H1 (cell line): Measurements from ENCODE around the gene ATMIN. TPM values are rescaled to one million over a fixed set of nuclear protein-coding genes. Genes with fewer than 3 reads are reported as not detected.

Experiments used
- CBX5 ChIP-seq: fragments of 300-800, 300-1000 bp; sonication (generic); IDR thresholded peaks from 2 replicates; pipeline ENCODE4 v1.7.1; 2016; ENCODE audit warnings: antibody characterized with exemption, low read length, low read depth
- CBX8 ChIP-seq: fragments of 300-800, 300-1000 bp; sonication (generic); IDR thresholded peaks from 2 replicates; pipeline ENCODE4 v1.7.1; 2016; ENCODE audit warnings: low read depth, low read length, borderline replicate concordance
- CTBP2 ChIP-seq: IDR thresholded peaks from 2 replicates; pipeline ENCODE4 v1.7.0; 2011; ENCODE audit warnings: borderline replicate concordance, mild to moderate bottlenecking, moderate library complexity, mixed read lengths, low read length; ENCODE audit not compliant: insufficient read depth, insufficient read length
- HDAC2 ChIP-seq, 2 experiments: fragments of 300-600 bp in 1 of 2; sonication (generic) in 1 of 2; IDR thresholded peaks; 2 replicates each; pipeline ENCODE4 v1.6.1; 2011 to 2012; ENCODE audit warnings: low read depth in 2 of 2, low read length in 2 of 2, mild to moderate bottlenecking in 2 of 2, moderate library complexity in 2 of 2, borderline replicate concordance in 1 of 2, inconsistent platforms in 1 of 2
- HDAC6 ChIP-seq: IDR thresholded peaks from one replicate; pipeline ENCODE4 v1.7.1; 2012; ENCODE audit warnings: low read depth, mild to moderate bottlenecking, inconsistent platforms, low read length, moderate library complexity
- JUND ChIP-seq: IDR thresholded peaks from 2 replicates; pipeline ENCODE4 v1.6.1; 2011; ENCODE audit warnings: mild to moderate bottlenecking, improper control_type of control experiment, low read length
- KDM4A ChIP-seq: IDR thresholded peaks from one replicate; pipeline ENCODE4 v1.7.1; 2012; ENCODE audit warnings: low read depth, mild to moderate bottlenecking, moderate library complexity, low read length, inconsistent platforms; ENCODE audit not compliant: severe bottlenecking
- MAFK ChIP-seq: IDR thresholded peaks from 2 replicates; pipeline ENCODE4 v1.6.1; 2012; ENCODE audit warnings: low read depth, mild to moderate bottlenecking, improper control_type of control experiment, low read length
- NRF1 ChIP-seq: IDR thresholded peaks from 2 replicates; pipeline ENCODE4 v1.6.1; 2011; ENCODE audit warnings: mild to moderate bottlenecking, low read depth, low read length, improper control_type of control experiment
- POLR2A ChIP-seq, 2 experiments: IDR thresholded peaks; 1 replicate in 1 of 2; 2 replicates in 1 of 2; pipeline ENCODE4 v1.6.1; 2011; ENCODE audit warnings: low read depth in 2 of 2, low read length in 2 of 2, mild to moderate bottlenecking in 2 of 2; ENCODE audit errors: control extremely low read depth in 1 of 2
- RXRA ChIP-seq: IDR thresholded peaks from 2 replicates; pipeline ENCODE4 v1.6.1; 2011; ENCODE audit warnings: low read depth, mild to moderate bottlenecking, low read length, moderate library complexity; ENCODE audit not compliant: insufficient read depth
- SAP30 ChIP-seq: fragments of 300-600 bp; sonication (generic); IDR thresholded peaks from 2 replicates; pipeline ENCODE4 v1.7.1; 2012; ENCODE audit warnings: low read length, moderate library complexity, mild to moderate bottlenecking, inconsistent platforms; ENCODE audit not compliant: insufficient read depth, insufficient replicate concordance
- SRF ChIP-seq: IDR thresholded peaks from 2 replicates; pipeline ENCODE4 v1.6.1; 2011; ENCODE audit warnings: mild to moderate bottlenecking, low read depth, low read length, moderate library complexity
- TAF1 ChIP-seq: IDR thresholded peaks from 2 replicates; pipeline ENCODE4 v1.6.1; 2011; ENCODE audit warnings: mild to moderate bottlenecking, low read depth, low read length
- TBP ChIP-seq: IDR thresholded peaks from 2 replicates; pipeline ENCODE4 v1.6.1; 2011; ENCODE audit warnings: low read depth, low read length, improper control_type of control experiment
- TCF12 ChIP-seq: IDR thresholded peaks from 2 replicates; pipeline ENCODE4 v1.6.1; 2011; ENCODE audit warnings: low read depth, mild to moderate bottlenecking, low read length
- USF2 ChIP-seq: IDR thresholded peaks from 2 replicates; pipeline ENCODE4 v1.6.1; 2011; ENCODE audit warnings: low read length, improper control_type of control experiment
- polyA plus RNA-seq, 7 experiments: library from polyadenylated mRNA; depleted of rRNA in 3 of 7; stranded (reverse) in 5 of 7; unstranded in 2 of 7; fragments of >200 nt in 5 of 7; fragments of 200-250 nt in 2 of 7; gene quantifications; 1 replicate in 5 of 7; 2 replicates in 1 of 7; 4 replicates in 1 of 7; pipeline versions ENCODE4 v1.2.1 to v1.2.3, GENCODE V29; 2011 to 2013; ENCODE audit warnings: missing spikeins in 2 of 7, mixed read lengths in 2 of 7
- total RNA-seq: library from RNA; stranded (reverse); fragmentation: NEBNext Ultra II Directional; extraction: Animal tissue kit (Norgen Biotek cat#: 25700); gene quantifications from 2 replicates; pipeline ENCODE4 v1.2.1, GENCODE V29; 2021
- TF ChIP-seq, protein P1 (sequence below): IDR thresholded peaks from 2 replicates; pipeline ENCODE4 v1.6.1; 2012; ENCODE audit warnings: inconsistent platforms
- TF ChIP-seq, protein P2 (sequence below), 3 experiments: IDR thresholded peaks; 1 replicate in 2 of 3; 2 replicates in 1 of 3; pipeline versions ENCODE4 v1.5.1 to v1.6.1; 2011; ENCODE audit warnings: low read length in 3 of 3, mild to moderate bottlenecking in 3 of 3, inconsistent platforms in 2 of 3, low read depth in 1 of 3, moderate library complexity in 1 of 3; ENCODE audit not compliant: insufficient read depth in 1 of 3; ENCODE audit errors: control extremely low read depth in 1 of 3

The ATMIN gene
- total and polyA plus RNA-seq, 2 of the 8 experiments (the other 6 are each of a cell fraction or from before 2014, with no cell fraction given) = 34.8 to 59.8 TPM

- TF ChIP-seq SAP30 = no peak
- TF ChIP-seq USF2 = peak; percentile 93
- no peak for TF ChIP-seq HDAC2 (IDR thresholded peaks at IDR 0.05; ENCODE audit: borderline replicate concordance in 1 of 2, low read depth in 2 of 2, low read length in 2 of 2)
- no peak for TF ChIP-seq MAFK
- TF ChIP-seq KDM4A = peak; percentile 68
- TF ChIP-seq CBX5 = no peak
- TF ChIP-seq RXRA = no peak
- no peak for TF ChIP-seq SRF
- TF ChIP-seq, protein P1, sequence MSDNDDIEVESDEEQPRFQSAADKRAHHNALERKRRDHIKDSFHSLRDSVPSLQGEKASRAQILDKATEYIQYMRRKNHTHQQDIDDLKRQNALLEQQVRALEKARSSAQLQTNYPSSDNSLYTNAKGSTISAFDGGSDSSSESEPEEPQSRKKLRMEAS = peak; percentile 28; the same call in 1 of the 2 replicates
- TF ChIP-seq, protein P2, sequence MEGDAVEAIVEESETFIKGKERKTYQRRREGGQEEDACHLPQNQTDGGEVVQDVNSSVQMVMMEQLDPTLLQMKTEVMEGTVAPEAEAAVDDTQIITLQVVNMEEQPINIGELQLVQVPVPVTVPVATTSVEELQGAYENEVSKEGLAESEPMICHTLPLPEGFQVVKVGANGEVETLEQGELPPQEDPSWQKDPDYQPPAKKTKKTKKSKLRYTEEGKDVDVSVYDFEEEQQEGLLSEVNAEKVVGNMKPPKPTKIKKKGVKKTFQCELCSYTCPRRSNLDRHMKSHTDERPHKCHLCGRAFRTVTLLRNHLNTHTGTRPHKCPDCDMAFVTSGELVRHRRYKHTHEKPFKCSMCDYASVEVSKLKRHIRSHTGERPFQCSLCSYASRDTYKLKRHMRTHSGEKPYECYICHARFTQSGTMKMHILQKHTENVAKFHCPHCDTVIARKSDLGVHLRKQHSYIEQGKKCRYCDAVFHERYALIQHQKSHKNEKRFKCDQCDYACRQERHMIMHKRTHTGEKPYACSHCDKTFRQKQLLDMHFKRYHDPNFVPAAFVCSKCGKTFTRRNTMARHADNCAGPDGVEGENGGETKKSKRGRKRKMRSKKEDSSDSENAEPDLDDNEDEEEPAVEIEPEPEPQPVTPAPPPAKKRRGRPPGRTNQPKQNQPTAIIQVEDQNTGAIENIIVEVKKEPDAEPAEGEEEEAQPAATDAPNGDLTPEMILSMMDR (IDR thresholded peaks at IDR 0.05; ENCODE audit: control extremely low read depth in 1 of 3, insufficient read depth in 1 of 3, low read depth in 1 of 3, low read length in 3 of 3) = no peak
- TF ChIP-seq JUND = peak; percentile 96
- TF ChIP-seq HDAC6 = no peak
- TF ChIP-seq NRF1 = peak; percentile 78
- TF ChIP-seq TBP = peak; percentile 71
- peak; percentile 89 for TF ChIP-seq TAF1
- TF ChIP-seq TCF12 = no peak
- TF ChIP-seq CBX8 = no peak
- peak; percentile 85 to 97 for TF ChIP-seq POLR2A (IDR thresholded peaks at IDR 0.05; ENCODE audit: control extremely low read depth in 1 of 2, low read depth in 2 of 2, low read length in 2 of 2)
- TF ChIP-seq CTBP2 = no peak
These were observed 28.6 kb upstream of the ATMIN start, which contains the start of the genes CENPN and CMC2 (continued) for GRCh38 chr16:81006813-81007695.
